GM23248 (cell line): Measurements from ENCODE around the gene ARHGAP45. TPM values are rescaled to one million over a fixed set of nuclear protein-coding genes. Genes with fewer than 3 reads are reported as not detected.

ENCODE experiments used
- DNase-seq: peaks from one replicate; pipeline ENCODE4 v3.0.0-alpha.2; 2015
- H2AFZ ChIP-seq: fragments of 200-600 bp; sonication (generic); 2 replicates; pipeline ENCODE4 v1.6.1; 2016; ENCODE audit warnings: antibody characterized with exemption
- H3F3A ChIP-seq: fragments of 200-600 bp; sonication (generic); 2 replicates; pipeline ENCODE4 v1.6.1; 2016; ENCODE audit warnings: mild to moderate bottlenecking, antibody characterized with exemption, mixed run types; ENCODE audit not compliant: insufficient read depth
- H3K27ac ChIP-seq: fragments of 200-600 bp; sonication (generic); 2 replicates; pipeline ENCODE4 v1.5.1; 2016; ENCODE audit warnings: mild to moderate bottlenecking
- H3K27me3 ChIP-seq: fragments of 200-600 bp; sonication (generic); replicated peaks from 2 replicates; pipeline ENCODE4 v1.6.1; 2016; ENCODE audit warnings: mild to moderate bottlenecking; ENCODE audit not compliant: insufficient read depth
- H3K36me3 ChIP-seq: fragments of 200-600 bp; sonication (generic); 2 replicates; pipeline ENCODE4 v1.6.1; 2016; ENCODE audit warnings: low read depth, mild to moderate bottlenecking
- H3K4me1 ChIP-seq: fragments of 200-600 bp; sonication (generic); 2 replicates; pipeline ENCODE4 v1.6.1; 2016; ENCODE audit warnings: mild to moderate bottlenecking; ENCODE audit not compliant: insufficient read depth
- H3K4me2 ChIP-seq: fragments of 200-600 bp; sonication (generic); one replicate; pipeline ENCODE4 v1.6.1; 2016; ENCODE audit warnings: mild to moderate bottlenecking; ENCODE audit not compliant: unreplicated experiment
- H3K4me3 ChIP-seq: fragments of 200-600 bp; sonication (generic); 2 replicates; pipeline ENCODE4 v1.5.1; 2016; ENCODE audit warnings: mild to moderate bottlenecking
- H3K79me2 ChIP-seq: fragments of 200-600 bp; sonication (generic); 2 replicates; pipeline ENCODE4 v1.6.1; 2016; ENCODE audit warnings: mild to moderate bottlenecking; ENCODE audit not compliant: insufficient read depth
- H3K9ac ChIP-seq: fragments of 200-600 bp; sonication (generic); 2 replicates; pipeline ENCODE4 v1.6.1; 2016; ENCODE audit warnings: mild to moderate bottlenecking
- H3K9me2 ChIP-seq: fragments of 200-600 bp; sonication (generic); 2 replicates; pipeline ENCODE4 v1.6.1; 2016; ENCODE audit warnings: mixed run types, mild to moderate bottlenecking, moderate library complexity; ENCODE audit not compliant: insufficient read depth
- H3K9me3 ChIP-seq: fragments of 200-600 bp; sonication (generic); one replicate; pipeline ENCODE4 v1.6.1; 2017; ENCODE audit warnings: low read depth
- H4K20me1 ChIP-seq: fragments of 200-600 bp; sonication (generic); 2 replicates; pipeline ENCODE4 v1.6.0; 2016; ENCODE audit not compliant: insufficient read depth
- EZH2 ChIP-seq: fragments of 200-600 bp; sonication (generic); IDR thresholded peaks from 2 replicates; pipeline ENCODE4 v1.6.1; 2018; ENCODE audit warnings: antibody characterized with exemption, mild to moderate bottlenecking; ENCODE audit not compliant: insufficient read depth, poor library complexity, severe bottlenecking
- EZH2phosphoT487 ChIP-seq: fragments of 200-600 bp; sonication (generic); IDR thresholded peaks from 2 replicates; pipeline ENCODE4 v1.6.1; 2018; ENCODE audit warnings: antibody characterized with exemption, moderate library complexity, mild to moderate bottlenecking, low read depth; ENCODE audit not compliant: insufficient read depth
- WGBS, 2 experiments: methylation state at CpG; one replicate each; pipeline ENCODE4 v1.1.6; 2015 to 2017; ENCODE audit warnings: low lambda C conversion rate in 2 of 2, low coverage in 1 of 2; ENCODE audit errors: missing lambda C conversion rate in 2 of 2; 5-methylcytosine and 5-hydroxymethylcytosine counted together
- in situ Hi-C: fragments of 300-500 bp; cut with MboI; formaldehyde crosslinking; loops from 2 replicates; pipeline ENCODE4 v1.15.0; 2020
- polyA plus RNA-seq: library from polyadenylated mRNA; unstranded; fragments of >200 nt; fragmentation: Nextera tagmentation; extraction: Ambion mirVana; gene quantifications from 2 replicates; pipeline ENCODE4 v1.2.1, GENCODE V29; 2016
- total RNA-seq: library from RNA; depleted of rRNA; stranded (reverse); fragments of >200 nt; shearing (Covaris generic); gene quantifications from 2 replicates; pipeline ENCODE4 v1.2.3, GENCODE V29; 2014

ARHGAP45 gene
- total and polyA plus RNA-seq, 2 experiments from 2014 or later: 3.5 to 6.3 TPM

- WGBS, 2 experiments: 53% methylated on average over 25 of the region's 25 CpGs
- no peaks in the 10 kb centered on the region for H4K20me1 ChIP-seq
- H3K79me2 ChIP-seq: no peaks in the 10 kb centered on the region
- no peak for TF ChIP-seq EZH2phosphoT487
- TF ChIP-seq EZH2: no peak
- no peak overlapping the region for H3K27ac ChIP-seq
- no peaks in the 10 kb centered on the region for H3K4me1 ChIP-seq
- no peaks in the 10 kb centered on the region for H3K9me3 ChIP-seq
- H2AFZ ChIP-seq: no peak overlapping the region
- no peak for DNase-seq
- H3K9ac ChIP-seq: no peak overlapping the region
- peaks cover 31% of the 10 kb centered on the region for H3K27me3 ChIP-seq
- no peak overlapping the region for H3K4me2 ChIP-seq
- H3F3A ChIP-seq: no peaks in the 10 kb centered on the region
- in situ Hi-C loops: no loop called here
- no peaks in the 10 kb centered on the region for H3K36me3 ChIP-seq
- no peaks in the 10 kb centered on the region for H3K9me2 ChIP-seq
- H3K4me3 ChIP-seq: no peak overlapping the region
These were observed 2.2 kb downstream of the ARHGAP45 start for GRCh38 chr19:1069009-1069779.

GRCh38 chr19:1070576-1070930 is 3.6 kb downstream of the ARHGAP45 start:
- Histone ChIP-seq H3K9ac (no peak overlapping the region), H3K27ac (no peak overlapping the region), H3K4me2 (no peak overlapping the region), H3K9me3 (no peaks in the 10 kb centered on the region), H3F3A (no peaks in the 10 kb centered on the region), H3K4me1 (no peaks in the 10 kb centered on the region), H3K79me2 (no peaks in the 10 kb centered on the region), H3K9me2 (no peaks in the 10 kb centered on the region), H3K27me3 (peaks cover 31% of the 10 kb centered on the region), H3K4me3 (no peak overlapping the region), H3K36me3 (no peaks in the 10 kb centered on the region), H4K20me1 (no peaks in the 10 kb centered on the region), H2AFZ (no peak overlapping the region)
- in situ Hi-C loops: no loop called here
- 12 to 15% methylated on average over 21 of the region's 21 CpGs for WGBS, 2 experiments
- TF ChIP-seq EZH2 (no peak), EZH2phosphoT487 (0 out of 2 replicates have a peak, but pooled peaks have one; percentile 34)
- DNase-seq: no peak

- DNase-seq: peak; percentile 39
- in situ Hi-C loops: no loop called here
- 3 to 5% methylated on average over 82 to 89 of the region's 99 CpGs for WGBS, 2 experiments
- Histone ChIP-seq H3K27me3 (peaks cover 31% of the 10 kb centered on the region), H3K4me1 (no peaks in the 10 kb centered on the region), H3K9me3 (no peaks in the 10 kb centered on the region), H3K79me2 (no peaks in the 10 kb centered on the region), H3K9ac (no peak overlapping the region), H3K27ac (no peak overlapping the region), H3K4me3 (0 out of 2 replicates have a peak overlapping the region, but pooled peaks have one; percentile 11), H3K4me2 (peak overlapping the region; percentile 9), H4K20me1 (no peaks in the 10 kb centered on the region), H3K36me3 (no peaks in the 10 kb centered on the region), H3F3A (no peaks in the 10 kb centered on the region), H2AFZ (no peak overlapping the region), H3K9me2 (no peaks in the 10 kb centered on the region)
- TF ChIP-seq EZH2phosphoT487 (no peak), EZH2 (no peak)
These were observed 4.2 kb downstream of the ARHGAP45 start for GRCh38 chr19:1070931-1071791.

- Histone ChIP-seq H3K4me1 (no peaks in the 10 kb centered on the region), H3K79me2 (no peaks in the 10 kb centered on the region), H3K4me3 (no peak overlapping the region), H4K20me1 (no peaks in the 10 kb centered on the region), H3K9me3 (no peaks in the 10 kb centered on the region), H3K27ac (no peak overlapping the region), H3K36me3 (no peaks in the 10 kb centered on the region), H3K27me3 (peaks cover 20% of the 10 kb centered on the region), H2AFZ (no peak overlapping the region), H3K4me2 (no peak overlapping the region), H3K9ac (no peak overlapping the region), H3K9me2 (no peaks in the 10 kb centered on the region), H3F3A (no peaks in the 10 kb centered on the region)
- in situ Hi-C loops: no loop called here
- TF ChIP-seq EZH2 (no peak), EZH2phosphoT487 (no peak)
- 83 to 87% methylated on average over 11 of the region's 11 CpGs for WGBS, 2 experiments
- no peak for DNase-seq
These were observed 5.5 kb downstream of the ARHGAP45 start for GRCh38 chr19:1072371-1073015.
